Loucy (cell line): Measurements from ENCODE around the gene RNF17.

ENCODE experiments used
- H2AFZ ChIP-seq: fragments of 200-600 bp; sonication (generic); 2 replicates; pipeline ENCODE4 v1.6.0; 2016; ENCODE audit warnings: antibody characterized with exemption, mild to moderate bottlenecking, low read length, moderate library complexity
- H3F3A ChIP-seq: fragments of 200-600 bp; 2 replicates; pipeline ENCODE4 v1.6.0; 2016; ENCODE audit warnings: antibody characterized with exemption, low read depth, mild to moderate bottlenecking
- H3K27me3 ChIP-seq: fragments of 200-600 bp; sonication (generic); 2 replicates; pipeline ENCODE4 v1.6.1; 2014; ENCODE audit warnings: low read length, mild to moderate bottlenecking; ENCODE audit not compliant: insufficient read depth, poor library complexity, severe bottlenecking
- H3K36me3 ChIP-seq: fragments of 200-600 bp; sonication (generic); 2 replicates; pipeline ENCODE4 v1.6.1; 2016; ENCODE audit warnings: low read length; ENCODE audit not compliant: insufficient read depth
- H3K4me1 ChIP-seq: fragments of 200-600 bp; sonication (generic); 2 replicates; pipeline ENCODE4 v1.5.1; 2014; ENCODE audit warnings: low read length, mild to moderate bottlenecking; ENCODE audit not compliant: insufficient read depth, poor library complexity, severe bottlenecking
- H3K4me2 ChIP-seq: fragments of 200-600 bp; sonication (generic); 2 replicates; pipeline ENCODE4 v1.6.0; 2014; ENCODE audit warnings: antibody characterized with exemption, low read length, low read depth, mild to moderate bottlenecking; ENCODE audit not compliant: poor library complexity, severe bottlenecking
- H3K4me3 ChIP-seq: fragments of 200-600 bp; sonication (generic); 2 replicates; pipeline ENCODE4 v1.5.1; 2014; ENCODE audit warnings: low read length, mild to moderate bottlenecking, mixed read lengths; ENCODE audit not compliant: poor library complexity, severe bottlenecking
- H3K79me2 ChIP-seq: fragments of 200-600 bp; sonication (generic); 2 replicates; pipeline ENCODE4 v1.6.1; 2014; ENCODE audit warnings: low read length; ENCODE audit not compliant: insufficient read depth
- H3K9ac ChIP-seq: fragments of 200-600 bp; sonication (generic); 2 replicates; pipeline ENCODE4 v1.6.0; 2014; ENCODE audit warnings: mild to moderate bottlenecking, low read depth, low read length, moderate library complexity; ENCODE audit not compliant: poor library complexity, severe bottlenecking
- H3K9me2 ChIP-seq: fragments of 200-600 bp; sonication (generic); replicated peaks from 2 replicates; pipeline ENCODE4 v1.6.1; 2016; ENCODE audit warnings: low read depth, low read length, mixed read lengths
- H3K9me3 ChIP-seq: fragments of 200-600 bp; sonication (generic); 2 replicates; pipeline ENCODE4 v1.6.1; 2014; ENCODE audit warnings: mild to moderate bottlenecking, antibody characterized with exemption, low read length, low read depth; ENCODE audit not compliant: insufficient read depth
- H4K20me1 ChIP-seq: fragments of 200-600 bp; sonication (generic); 2 replicates; pipeline ENCODE4 v1.6.0; 2014; ENCODE audit warnings: antibody characterized with exemption, low read length, mild to moderate bottlenecking; ENCODE audit not compliant: insufficient read depth, poor library complexity, severe bottlenecking
- EZH2phosphoT487 ChIP-seq: fragments of 200-600 bp; IDR thresholded peaks from 2 replicates; pipeline ENCODE4 v1.6.1; 2018; ENCODE audit warnings: antibody characterized with exemption, mild to moderate bottlenecking, moderate library complexity, borderline replicate concordance
- TF ChIP-seq, protein P1 (sequence below): fragments of 200-600 bp; sonication (generic); conservative IDR thresholded peaks from 2 replicates; pipeline ENCODE4 v1.5.1; 2014; ENCODE audit warnings: mild to moderate bottlenecking, antibody characterized with exemption, low read length

Gene RNF17

DNA sequence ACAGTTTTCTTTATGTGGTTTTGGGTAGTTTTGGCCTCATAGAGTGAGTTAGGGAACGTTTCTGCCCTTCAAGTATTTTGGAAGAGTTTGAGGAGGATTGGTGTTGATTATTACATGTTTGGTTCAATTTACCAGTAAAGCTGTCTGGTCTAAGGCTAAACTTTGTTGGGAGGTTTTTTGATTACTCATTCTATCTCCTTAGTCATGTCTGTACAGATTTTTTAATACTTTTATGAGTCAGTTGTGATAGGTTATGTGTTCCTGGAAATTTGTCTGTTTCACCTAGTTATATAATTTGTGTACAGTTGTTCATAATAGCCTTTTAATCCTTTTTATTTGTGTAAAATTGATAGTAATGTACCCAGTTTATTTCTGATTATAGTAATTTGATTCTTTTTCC lies 20.4 kb downstream of the RNF17 start:
- Histone ChIP-seq H3K9me3 (0 out of 2 replicates have a peak, but pooled peaks cover 9% of the 10 kb centered on the region), H3F3A (no peaks in the 10 kb centered on the region), H3K4me1 (no peaks in the 10 kb centered on the region), H3K9ac (no peak overlapping the region), H3K4me2 (no peak overlapping the region), H3K79me2 (no peaks in the 10 kb centered on the region), H2AFZ (no peak overlapping the region), H3K9me2 (no peaks in the 10 kb centered on the region), H3K36me3 (no peaks in the 10 kb centered on the region), H3K27me3 (no peaks in the 10 kb centered on the region), H4K20me1 (no peaks in the 10 kb centered on the region), H3K4me3 (no peak overlapping the region)
- TF ChIP-seq, protein P1, sequence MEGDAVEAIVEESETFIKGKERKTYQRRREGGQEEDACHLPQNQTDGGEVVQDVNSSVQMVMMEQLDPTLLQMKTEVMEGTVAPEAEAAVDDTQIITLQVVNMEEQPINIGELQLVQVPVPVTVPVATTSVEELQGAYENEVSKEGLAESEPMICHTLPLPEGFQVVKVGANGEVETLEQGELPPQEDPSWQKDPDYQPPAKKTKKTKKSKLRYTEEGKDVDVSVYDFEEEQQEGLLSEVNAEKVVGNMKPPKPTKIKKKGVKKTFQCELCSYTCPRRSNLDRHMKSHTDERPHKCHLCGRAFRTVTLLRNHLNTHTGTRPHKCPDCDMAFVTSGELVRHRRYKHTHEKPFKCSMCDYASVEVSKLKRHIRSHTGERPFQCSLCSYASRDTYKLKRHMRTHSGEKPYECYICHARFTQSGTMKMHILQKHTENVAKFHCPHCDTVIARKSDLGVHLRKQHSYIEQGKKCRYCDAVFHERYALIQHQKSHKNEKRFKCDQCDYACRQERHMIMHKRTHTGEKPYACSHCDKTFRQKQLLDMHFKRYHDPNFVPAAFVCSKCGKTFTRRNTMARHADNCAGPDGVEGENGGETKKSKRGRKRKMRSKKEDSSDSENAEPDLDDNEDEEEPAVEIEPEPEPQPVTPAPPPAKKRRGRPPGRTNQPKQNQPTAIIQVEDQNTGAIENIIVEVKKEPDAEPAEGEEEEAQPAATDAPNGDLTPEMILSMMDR: no peak
- no peak for TF ChIP-seq EZH2phosphoT487

DNA sequence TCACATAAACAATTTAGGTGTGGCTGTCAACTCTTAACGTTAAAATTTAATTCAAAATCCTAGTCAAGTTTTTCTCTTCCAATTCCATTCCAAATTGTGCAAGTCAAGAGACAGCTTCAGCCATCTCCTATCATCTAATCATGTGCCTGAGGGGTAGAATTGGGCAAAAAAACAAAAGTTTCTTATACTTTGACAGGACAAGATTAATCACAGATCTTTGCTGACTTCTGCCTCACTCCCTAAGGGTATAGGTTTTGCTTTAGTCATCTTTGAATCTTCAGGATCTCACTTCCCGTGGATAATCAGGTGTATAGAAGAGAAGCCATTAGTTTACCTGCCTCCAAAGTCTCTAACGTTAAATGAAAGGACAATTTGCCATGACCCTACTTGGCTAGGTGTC lies 24.6 kb downstream of the RNF17 start:
- Histone ChIP-seq H3K79me2 (no peaks in the 10 kb centered on the region), H3K9me3 (0 out of 2 replicates have a peak, but pooled peaks cover 3% of the 10 kb centered on the region), H3K9ac (no peak overlapping the region), H3K9me2 (no peaks in the 10 kb centered on the region), H3F3A (no peaks in the 10 kb centered on the region), H3K4me3 (no peak overlapping the region), H4K20me1 (no peaks in the 10 kb centered on the region), H3K36me3 (no peaks in the 10 kb centered on the region), H3K4me1 (no peaks in the 10 kb centered on the region), H3K4me2 (no peak overlapping the region), H3K27me3 (no peaks in the 10 kb centered on the region), H2AFZ (no peak overlapping the region)
- TF ChIP-seq, protein P1: no peak
- TF ChIP-seq EZH2phosphoT487: no peak

DNA sequence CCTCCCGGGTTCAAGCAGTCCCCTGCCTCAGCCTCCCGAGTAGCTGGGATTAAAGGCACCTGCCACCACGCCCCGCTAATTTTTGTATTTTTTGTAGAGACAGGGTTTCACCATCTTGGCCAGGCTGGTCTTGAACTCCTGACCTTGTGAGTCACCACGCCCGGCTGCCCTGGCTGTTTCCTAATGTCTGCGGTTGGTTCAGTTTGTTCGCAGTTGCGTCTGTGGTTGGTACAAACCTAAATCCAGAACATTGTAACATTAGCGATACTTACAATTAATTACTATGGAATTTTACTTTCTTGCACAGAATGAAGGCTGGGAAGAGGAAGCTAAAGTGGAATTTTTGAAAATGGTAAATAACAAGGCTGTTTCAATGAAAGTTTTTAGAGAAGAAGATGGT lies 38.1 kb downstream of the RNF17 start:
- no peaks in the 10 kb centered on the region for H4K20me1 ChIP-seq
- no peaks in the 10 kb centered on the region for H3K4me1 ChIP-seq
- no peak overlapping the region for H2AFZ ChIP-seq
- TF ChIP-seq, protein P1: no peak
- TF ChIP-seq EZH2phosphoT487: no peak
- H3K4me3 ChIP-seq: no peak overlapping the region
- H3K9me2 ChIP-seq: no peaks in the 10 kb centered on the region
- H3K79me2 ChIP-seq: no peaks in the 10 kb centered on the region
- no peaks in the 10 kb centered on the region for H3K36me3 ChIP-seq
- no peaks in the 10 kb centered on the region for H3K27me3 ChIP-seq
- no peak overlapping the region for H3K9ac ChIP-seq
- H3K4me2 ChIP-seq: no peak overlapping the region
- H3F3A ChIP-seq: no peaks in the 10 kb centered on the region
- H3K9me3 ChIP-seq: no peaks in the 10 kb centered on the region
